Choroid plexus epithelial cell (primary cell): ENCODE data around the gene SLC17A7.

ENCODE experiments used
- DNase-seq: peaks from one replicate; pipeline ENCODE4 v3.0.0-alpha.2; 2010; ENCODE audit warnings: low read depth
- H3K4me3 ChIP-seq: 2 replicates; pipeline ENCODE4 v1.5.1; 2011; ENCODE audit warnings: low read depth, mild to moderate bottlenecking, control low read depth, low read length, moderate library complexity
- TF ChIP-seq, protein P1 (sequence below): conservative IDR thresholded peaks from 2 replicates; pipeline ENCODE4 v1.5.1; 2011; ENCODE audit warnings: low read depth, mild to moderate bottlenecking, control low read depth, inconsistent platforms, low read length, moderate library complexity

The SLC17A7 gene

GRCh38 chr19:49441210-49441959 lies at the start of gene SLC17A7:
Gene SLC17A7, minus strand, starts transcription at chr19:49441527. Its CDS starts 148 bp downstream, at chr19:49441379.
- TF ChIP-seq, protein P1, sequence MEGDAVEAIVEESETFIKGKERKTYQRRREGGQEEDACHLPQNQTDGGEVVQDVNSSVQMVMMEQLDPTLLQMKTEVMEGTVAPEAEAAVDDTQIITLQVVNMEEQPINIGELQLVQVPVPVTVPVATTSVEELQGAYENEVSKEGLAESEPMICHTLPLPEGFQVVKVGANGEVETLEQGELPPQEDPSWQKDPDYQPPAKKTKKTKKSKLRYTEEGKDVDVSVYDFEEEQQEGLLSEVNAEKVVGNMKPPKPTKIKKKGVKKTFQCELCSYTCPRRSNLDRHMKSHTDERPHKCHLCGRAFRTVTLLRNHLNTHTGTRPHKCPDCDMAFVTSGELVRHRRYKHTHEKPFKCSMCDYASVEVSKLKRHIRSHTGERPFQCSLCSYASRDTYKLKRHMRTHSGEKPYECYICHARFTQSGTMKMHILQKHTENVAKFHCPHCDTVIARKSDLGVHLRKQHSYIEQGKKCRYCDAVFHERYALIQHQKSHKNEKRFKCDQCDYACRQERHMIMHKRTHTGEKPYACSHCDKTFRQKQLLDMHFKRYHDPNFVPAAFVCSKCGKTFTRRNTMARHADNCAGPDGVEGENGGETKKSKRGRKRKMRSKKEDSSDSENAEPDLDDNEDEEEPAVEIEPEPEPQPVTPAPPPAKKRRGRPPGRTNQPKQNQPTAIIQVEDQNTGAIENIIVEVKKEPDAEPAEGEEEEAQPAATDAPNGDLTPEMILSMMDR: no peak
- H3K4me3 ChIP-seq: no peak within 1 kb of the TSS
- DNase-seq: no peak

DNA sequence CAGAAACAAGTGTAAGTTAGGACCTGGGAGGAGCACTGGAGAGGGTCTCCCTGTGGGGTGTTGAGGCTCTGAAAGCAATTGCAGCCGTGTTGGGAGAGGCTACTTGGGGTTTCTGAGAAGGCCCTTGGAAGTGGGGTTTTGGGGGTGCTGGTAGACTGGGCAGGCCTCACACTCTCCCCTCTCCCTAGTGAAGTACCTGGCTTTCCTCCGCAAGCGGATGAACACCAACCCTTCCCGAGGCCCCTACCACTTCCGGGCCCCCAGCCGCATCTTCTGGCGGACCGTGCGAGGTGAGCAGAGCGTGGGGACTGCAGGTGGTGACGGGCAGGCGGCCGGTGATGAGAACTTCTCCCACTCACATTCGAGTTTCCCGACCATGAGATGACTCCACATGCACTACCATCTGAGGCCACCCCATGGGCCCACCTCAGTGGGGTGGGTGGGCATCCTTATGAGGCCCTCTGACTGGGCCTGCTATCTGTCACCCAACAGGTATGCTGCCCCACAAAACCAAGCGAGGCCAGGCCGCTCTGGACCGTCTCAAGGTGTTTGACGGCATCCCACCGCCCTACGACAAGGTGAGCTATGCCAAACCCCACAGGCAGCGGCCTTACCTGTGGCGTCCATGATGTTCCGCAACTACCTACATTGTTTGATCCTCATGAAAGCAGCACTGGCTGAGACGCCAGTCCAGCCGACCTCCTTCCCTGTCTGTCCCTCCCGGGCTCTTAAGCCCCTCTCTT lies 49.1 kb upstream of the SLC17A7 start:
- DNase-seq: no peak
- TF ChIP-seq, protein P1: no peak
- H3K4me3 ChIP-seq: peak overlapping the region; percentile 76

- DNase-seq: no peak
- peak overlapping the region; percentile 76 for H3K4me3 ChIP-seq
- TF ChIP-seq, protein P1: peak; percentile 3
Measured at GRCh38 chr19:49489601-49490167, 48.4 kb upstream of the SLC17A7 start.

DNA sequence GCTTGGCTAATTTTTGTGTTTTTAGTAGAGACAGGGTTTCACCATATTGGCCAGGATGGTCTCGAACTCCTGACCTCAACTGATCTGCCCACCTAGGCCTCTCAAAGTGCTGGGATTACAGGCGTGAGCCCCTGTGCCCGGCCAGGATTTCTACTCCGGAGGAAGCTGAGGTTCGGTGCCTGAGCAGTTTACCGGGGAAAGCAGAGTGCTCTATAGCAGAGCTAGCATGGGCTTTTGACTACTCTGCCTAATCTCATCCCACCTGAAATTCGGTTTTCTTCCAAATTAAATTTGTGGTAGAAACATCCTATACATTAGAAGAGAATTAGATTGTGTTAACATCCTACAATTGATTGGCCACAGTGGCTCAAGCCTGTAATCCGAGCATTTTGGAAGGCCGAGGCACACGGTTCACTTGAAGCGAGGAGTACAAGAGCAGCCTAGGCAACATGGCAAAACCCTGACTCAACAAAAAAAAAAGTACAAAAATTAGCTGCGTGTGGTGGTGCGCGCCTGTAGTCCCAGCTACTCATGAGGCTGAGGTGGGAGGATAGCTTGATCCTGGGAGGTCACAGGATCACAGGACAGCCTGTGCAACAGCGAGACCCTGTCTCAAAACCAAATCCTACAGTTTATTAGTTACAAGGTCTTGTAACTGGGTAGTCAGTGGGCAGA lies 47.7 kb upstream of the SLC17A7 start:
- DNase-seq: no peak
- H3K4me3 ChIP-seq: peak overlapping the region; percentile 76
- TF ChIP-seq, protein P1: no peak

GRCh38 chr19:49488046-49488862 lies 46.9 kb upstream of the SLC17A7 start:
- peak overlapping the region; percentile 76 for H3K4me3 ChIP-seq
- TF ChIP-seq, protein P1: no peak
- DNase-seq: no peak

GRCh38 chr19:49487277-49488045 lies 46.1 kb upstream of the SLC17A7 start, which contains the start of gene RPL13A:
Gene RPL13A, plus strand, starts transcription at chr19:49487608. Its CDS starts 22 bp downstream, at chr19:49487630.
- TF ChIP-seq, protein P1: no peak
- H3K4me3 ChIP-seq: peak within 1 kb of the TSS; percentile 76
- peak; percentile 100 for DNase-seq
